Osteocyte (in vitro differentiated cells): Measurements from ENCODE around the gene PIN4. TPM values are rescaled to one million over a fixed set of nuclear protein-coding genes. Genes with fewer than 3 reads are reported as not detected.

ENCODE experiments used
- DNase-seq: peaks from one replicate; pipeline ENCODE4 v3.0.0; 2021; ENCODE audit warnings: mixed read lengths; ENCODE audit not compliant: unreplicated experiment; ENCODE audit errors: extremely low spot score
- H3K27ac Mint-ChIP-seq: one replicate; pipeline ENCODE4 v1.8.0; 2021; ENCODE audit warnings: mild to moderate bottlenecking, mixed read lengths; ENCODE audit not compliant: unreplicated experiment
- H3K27me3 Mint-ChIP-seq: one replicate; pipeline ENCODE4 v1.8.0; 2021; ENCODE audit warnings: mixed read lengths; ENCODE audit not compliant: unreplicated experiment
- H3K36me3 Mint-ChIP-seq: one replicate; pipeline ENCODE4 v1.8.0; 2021; ENCODE audit warnings: mixed read lengths; ENCODE audit not compliant: unreplicated experiment
- H3K4me1 Mint-ChIP-seq: one replicate; pipeline ENCODE4 v1.8.0; 2021; ENCODE audit warnings: mixed read lengths; ENCODE audit not compliant: unreplicated experiment
- H3K4me3 Mint-ChIP-seq: one replicate; pipeline ENCODE4 v1.8.0; 2021; ENCODE audit warnings: mild to moderate bottlenecking, moderate library complexity, mixed read lengths; ENCODE audit not compliant: unreplicated experiment
- H3K9me3 Mint-ChIP-seq: one replicate; pipeline ENCODE4 v1.8.0; 2021; ENCODE audit warnings: mixed read lengths; ENCODE audit not compliant: unreplicated experiment
- long read RNA-seq: library from polyadenylated mRNA; unstranded; transcript quantifications from one replicate; pipeline ENCODE4 v2.0.0, GENCODE V29; 2021
- total RNA-seq: library from RNA; stranded (reverse); gene quantifications from 2 replicates; pipeline ENCODE4 v1.2.1, GENCODE V29; 2021
- TF ChIP-seq, protein P1 (sequence below): fragments of 200-600 bp; sonication (generic); IDR thresholded peaks from 2 replicates; pipeline ENCODE4 v1.5.0; 2021; ENCODE audit warnings: antibody characterized with exemption, mild to moderate bottlenecking, moderate library complexity

PIN4 gene
- 10.9 and 12.1 TPM in 2 replicates for total RNA-seq
- long read RNA-seq, transcript PIN4-203 (4 exons, 1,321 nt), result major isoform, 16 of 25 reads
- long read RNA-seq, partial matches to known transcripts, result 0 of 25 reads
- long read RNA-seq, other reads (novel, unspliced or antisense), result 2 of 25 reads

DNA sequence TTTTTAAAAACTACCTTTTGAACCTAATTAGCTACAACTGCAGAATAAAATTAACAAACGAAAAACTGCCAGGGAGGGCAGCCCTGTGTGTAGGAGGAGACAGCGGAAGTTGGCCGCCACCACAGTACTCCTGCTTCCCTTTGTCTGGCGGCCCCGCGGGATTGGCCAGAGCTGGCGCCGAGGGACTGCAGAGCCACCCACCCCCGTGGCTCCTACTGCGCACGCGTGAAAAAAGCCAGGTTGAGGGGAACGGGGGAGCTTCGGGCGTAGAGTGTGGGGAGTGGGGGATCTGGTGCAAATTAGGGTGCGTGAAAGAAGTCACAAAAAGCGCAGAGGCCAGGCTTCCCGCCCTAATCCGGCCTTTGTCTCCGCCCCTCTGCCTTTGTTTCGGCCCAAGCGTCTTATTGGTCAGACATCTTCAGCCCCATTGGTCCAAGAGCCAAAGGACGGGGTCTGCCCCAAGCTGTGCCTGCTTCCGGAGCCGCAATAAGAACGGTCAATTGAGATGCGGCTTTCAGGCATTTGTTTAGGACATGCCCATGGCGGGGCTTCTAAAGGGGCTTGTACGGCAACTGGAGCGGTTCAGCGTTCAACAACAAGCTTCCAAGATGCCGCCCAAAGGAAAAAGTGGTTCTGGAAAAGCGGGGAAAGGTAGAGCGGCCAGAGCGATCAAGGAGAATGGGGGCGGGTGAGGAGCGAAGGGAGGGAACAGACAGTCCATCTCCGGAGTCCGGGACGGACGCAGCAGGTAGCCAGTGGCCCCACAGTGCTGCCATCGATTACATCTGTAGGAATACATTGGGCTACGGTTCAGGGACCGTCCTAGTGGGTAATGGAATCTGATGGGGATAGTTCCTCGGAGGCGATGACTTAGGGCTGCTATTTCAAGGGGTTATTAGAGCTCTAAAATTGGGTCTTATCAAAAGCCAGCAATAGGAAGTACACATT lies at the start of gene PIN4:
TSS of gene PIN4 (plus strand) at position 580 of the 948 bp plus-strand sequence. CDS start at position 609, 29 bp downstream.
- TF ChIP-seq, protein P1, sequence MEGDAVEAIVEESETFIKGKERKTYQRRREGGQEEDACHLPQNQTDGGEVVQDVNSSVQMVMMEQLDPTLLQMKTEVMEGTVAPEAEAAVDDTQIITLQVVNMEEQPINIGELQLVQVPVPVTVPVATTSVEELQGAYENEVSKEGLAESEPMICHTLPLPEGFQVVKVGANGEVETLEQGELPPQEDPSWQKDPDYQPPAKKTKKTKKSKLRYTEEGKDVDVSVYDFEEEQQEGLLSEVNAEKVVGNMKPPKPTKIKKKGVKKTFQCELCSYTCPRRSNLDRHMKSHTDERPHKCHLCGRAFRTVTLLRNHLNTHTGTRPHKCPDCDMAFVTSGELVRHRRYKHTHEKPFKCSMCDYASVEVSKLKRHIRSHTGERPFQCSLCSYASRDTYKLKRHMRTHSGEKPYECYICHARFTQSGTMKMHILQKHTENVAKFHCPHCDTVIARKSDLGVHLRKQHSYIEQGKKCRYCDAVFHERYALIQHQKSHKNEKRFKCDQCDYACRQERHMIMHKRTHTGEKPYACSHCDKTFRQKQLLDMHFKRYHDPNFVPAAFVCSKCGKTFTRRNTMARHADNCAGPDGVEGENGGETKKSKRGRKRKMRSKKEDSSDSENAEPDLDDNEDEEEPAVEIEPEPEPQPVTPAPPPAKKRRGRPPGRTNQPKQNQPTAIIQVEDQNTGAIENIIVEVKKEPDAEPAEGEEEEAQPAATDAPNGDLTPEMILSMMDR, result no peak
- peaks cover 3% of the 10 kb centered on the region for H3K4me1 Mint-ChIP-seq
- no peak within 1 kb of the TSS for H3K27ac Mint-ChIP-seq
- peak; percentile 94 for DNase-seq
- no peak within 1 kb of the TSS for H3K4me3 Mint-ChIP-seq
- no peaks in the 10 kb centered on the region for H3K27me3 Mint-ChIP-seq
- no peaks in the 10 kb centered on the region for H3K36me3 Mint-ChIP-seq
- H3K9me3 Mint-ChIP-seq, result no peaks in the 10 kb centered on the region

DNA sequence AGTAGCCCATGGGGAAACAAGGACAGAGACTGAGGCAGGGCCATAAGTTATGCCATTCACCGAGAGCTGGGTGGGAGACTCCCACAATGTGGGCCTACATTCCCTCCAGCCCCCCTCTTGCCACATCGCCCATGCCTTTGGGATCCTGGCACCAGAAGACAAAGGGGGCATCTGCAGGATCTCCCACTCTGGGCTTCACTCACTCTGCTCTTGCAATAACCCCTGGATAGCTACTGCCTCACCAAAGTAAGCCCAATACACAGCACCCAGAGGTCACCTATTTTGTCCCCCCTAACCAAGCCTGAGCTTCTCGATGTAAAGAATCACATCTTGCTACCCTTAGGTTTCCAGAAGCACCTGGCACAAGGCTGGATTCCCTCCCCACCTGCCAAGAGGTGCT lies 49.1 kb upstream of the PIN4 start:
- Mint-ChIP-seq H3K27ac (no peak overlapping the region), H3K27me3 (no peaks in the 10 kb centered on the region), H3K4me3 (peak overlapping the region; percentile 81), H3K9me3 (no peaks in the 10 kb centered on the region), H3K4me1 (peaks cover 9% of the 10 kb centered on the region), H3K36me3 (no peaks in the 10 kb centered on the region)
- no peak for DNase-seq
- TF ChIP-seq, protein P1, result no peak

DNA sequence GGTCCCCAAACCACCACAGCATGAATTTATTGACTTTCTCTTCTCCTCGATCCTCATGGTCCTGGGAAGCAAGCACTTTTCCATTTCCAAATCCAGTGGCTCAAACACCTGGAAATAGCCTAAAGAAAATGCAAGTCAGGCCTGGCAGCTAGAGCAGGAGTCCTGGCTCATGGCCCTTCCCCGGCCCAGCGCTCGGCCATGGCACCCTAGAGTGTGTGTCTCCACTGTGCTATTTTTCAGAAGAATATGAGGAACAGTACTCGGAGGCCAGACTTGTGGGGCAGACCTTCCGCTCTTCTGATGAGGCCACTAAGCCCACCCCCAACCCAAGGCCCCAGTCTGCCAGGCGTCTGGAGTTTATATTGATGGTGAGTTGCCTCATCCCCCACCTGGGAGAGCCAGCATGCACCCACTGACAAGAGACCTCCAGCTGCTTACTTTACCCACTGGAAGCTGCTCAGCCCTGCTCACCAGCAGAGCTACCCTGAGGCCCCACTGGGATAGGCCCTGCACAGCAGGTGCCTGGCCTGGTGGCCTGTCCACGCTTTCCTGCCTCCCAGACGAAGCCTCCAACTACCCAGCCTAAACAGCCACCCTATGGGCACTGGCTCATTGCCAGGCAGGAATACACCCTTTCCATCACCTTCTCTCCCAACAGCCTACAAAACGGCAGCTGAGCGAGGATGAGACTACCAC lies 47.6 kb upstream of the PIN4 start:
- Mint-ChIP-seq H3K36me3 (no peaks in the 10 kb centered on the region), H3K4me3 (no peak overlapping the region), H3K27me3 (no peaks in the 10 kb centered on the region), H3K4me1 (peaks cover 6% of the 10 kb centered on the region), H3K27ac (no peak overlapping the region), H3K9me3 (no peaks in the 10 kb centered on the region)
- TF ChIP-seq, protein P1, result no peak
- DNase-seq, result no peak

DNA sequence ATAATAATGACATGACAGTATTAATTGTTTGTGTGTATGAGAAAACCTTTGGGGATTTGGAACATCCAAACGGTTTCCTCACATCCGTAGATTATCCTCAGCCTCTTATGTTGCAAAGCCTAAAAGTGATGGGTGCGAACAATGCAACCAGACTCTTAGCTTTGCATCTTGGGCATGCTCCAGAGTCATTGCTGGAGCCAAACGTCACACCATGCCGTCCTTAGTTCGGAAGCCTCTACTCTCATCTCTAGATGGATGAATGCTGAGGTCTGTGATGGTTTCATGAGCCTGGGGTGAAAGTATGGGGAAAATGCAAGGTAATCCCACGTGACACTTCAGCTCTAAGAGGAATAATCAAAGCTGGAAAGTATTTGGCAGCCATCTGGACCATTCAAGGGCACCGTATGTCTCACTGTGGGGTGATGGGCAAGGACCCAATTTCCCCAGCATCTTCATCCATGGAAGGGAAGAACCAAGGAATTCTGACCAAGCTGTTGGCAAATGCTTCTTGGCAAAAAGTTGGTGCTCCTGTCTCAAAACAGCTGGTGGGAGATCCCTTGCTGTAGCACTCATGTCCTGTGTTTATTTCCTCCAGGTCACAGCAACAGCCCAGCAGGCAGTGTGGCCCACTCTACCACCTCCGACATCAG lies 43.6 kb upstream of the PIN4 start:
- no peak for DNase-seq
- H3K4me1 Mint-ChIP-seq, result no peaks in the 10 kb centered on the region
- H3K9me3 Mint-ChIP-seq, result no peaks in the 10 kb centered on the region
- H3K27me3 Mint-ChIP-seq, result no peaks in the 10 kb centered on the region
- TF ChIP-seq, protein P1, result no peak
- no peak overlapping the region for H3K27ac Mint-ChIP-seq
- no peak overlapping the region for H3K4me3 Mint-ChIP-seq
- peaks cover 2% of the 10 kb centered on the region for H3K36me3 Mint-ChIP-seq
